Stomach (tissue), 4 donors: ENCODE data around the gene CCDC12.

Experiments used
- POLR2A ChIP-seq, 4 donors: fragments of 450-650 bp; IDR thresholded peaks; one replicate each; pipeline ENCODE4 v1.6.1; 2016; ENCODE audit warnings: antibody characterized with exemption in 4 of 4, control low read depth in 2 of 4, mild to moderate bottlenecking in 1 of 4, moderate library complexity in 1 of 4
- POLR2AphosphoS5 ChIP-seq, 3 donors: sonication (generic); formaldehyde crosslinking; IDR thresholded peaks; one replicate each; pipeline ENCODE4 v1.6.1; 2016; ENCODE audit warnings: antibody characterized with exemption in 3 of 3

GRCh38 chr3:46995901-46996562 is 19.5 kb upstream of the CCDC12 start:
- TF ChIP-seq POLR2AphosphoS5 (IDR thresholded peaks at IDR 0.05) (no peak), POLR2A (IDR thresholded peaks at IDR 0.05) (no peak)
